B cell (primary cell): ENCODE results near the gene RASA3. TPM values are rescaled to one million over a fixed set of nuclear protein-coding genes. Genes with fewer than 3 reads are reported as not detected.

ENCODE experiments used
- ATAC-seq: fragments of 200-7000 bp; cut with Tn5 transposase; one replicate; pipeline ENCODE4 v1.10.0; 2021; ENCODE audit warnings: low read depth, mild to moderate bottlenecking, moderate number of reproducible peaks, moderate library complexity
- CTCF ChIA-PET: fragments of 350-600 bp; sonication (Branson Sonifier 250); formaldehyde crosslinking; loops from one replicate; lab custom pipeline; 2021; ENCODE audit warnings: antibody characterized with exemption, inconsistent platforms; lab: Charles Lee
- POLR2A ChIA-PET: fragments of 350-600 bp; sonication (Branson Sonifier 250); formaldehyde crosslinking; loops from one replicate; lab custom pipeline; 2021; ENCODE audit warnings: antibody characterized with exemption; lab: Charles Lee
- DNase-seq: peaks from one replicate; pipeline ENCODE4 v3.0.0; 2013
- H2AFZ ChIP-seq: 2 replicates; pipeline ENCODE4 v1.6.1; 2012; ENCODE audit warnings: mild to moderate bottlenecking, low read depth, low read length; ENCODE audit not compliant: insufficient read depth, poor library complexity, severe bottlenecking
- H3K27ac ChIP-seq, 2 donors: 1 replicate in 1 of 2; 2 replicates in 1 of 2; pipeline ENCODE4 v1.5.1; 2012 to 2013; ENCODE audit warnings: low read length in 2 of 2, mild to moderate bottlenecking in 2 of 2, moderate library complexity in 1 of 2
- H3K27me3 ChIP-seq, 4 experiments: fragments of 200-600 bp in 1 of 4; sonication (generic) in 1 of 4; replicated peaks in 1 of 4; 1 replicate in 2 of 4; 2 replicates in 2 of 4; pipeline versions ENCODE4 v1.6.1 to v1.7.0; 2013 to 2016; ENCODE audit warnings: low read length in 3 of 4, mild to moderate bottlenecking in 2 of 4, mixed read lengths in 1 of 4, moderate library complexity in 1 of 4; ENCODE audit not compliant: insufficient read depth in 4 of 4, control insufficient read depth in 3 of 4; ENCODE audit errors: control extremely low read depth in 1 of 4
- H3K36me3 ChIP-seq, 2 experiments: replicated peaks in 1 of 2; 1 replicate in 1 of 2; 2 replicates in 1 of 2; pipeline versions ENCODE4 v1.6.1 to v1.7.1; 2013; ENCODE audit warnings: low read length in 1 of 2; ENCODE audit not compliant: insufficient read depth in 2 of 2, control insufficient read depth in 1 of 2; ENCODE audit errors: control extremely low read depth in 1 of 2, extremely low read depth in 1 of 2
- H3K4me1 ChIP-seq, 2 donors: fragments of 200-600 bp in 1 of 2; sonication (generic) in 1 of 2; 1 replicate in 1 of 2; 2 replicates in 1 of 2; pipeline versions ENCODE4 v1.5.1 to v1.6.1; 2013 to 2017; ENCODE audit warnings: low read length in 2 of 2; ENCODE audit not compliant: control insufficient read depth in 2 of 2, insufficient read depth in 2 of 2
- H3K4me2 ChIP-seq: replicated peaks from 2 replicates; pipeline ENCODE3; 2012; ENCODE audit warnings: mild to moderate bottlenecking, low read depth, low read length; ENCODE audit not compliant: poor library complexity, severe bottlenecking
- H3K4me3 ChIP-seq, 5 experiments: fragments of 200-600 bp in 1 of 5; sonication (generic) in 1 of 5; 1 replicate in 3 of 5; 2 replicates in 2 of 5; pipeline versions ENCODE4 v1.5.1 to v1.7.0; 2011 to 2016; ENCODE audit warnings: low read length in 4 of 5, mild to moderate bottlenecking in 4 of 5, low read depth in 2 of 5, control low read depth in 1 of 5, moderate library complexity in 1 of 5; ENCODE audit not compliant: insufficient read depth in 1 of 5; ENCODE audit errors: control extremely low read depth in 1 of 5, extremely low read depth in 1 of 5
- H3K79me2 ChIP-seq: fragments of 200-600 bp; sonication (generic); one replicate; pipeline ENCODE4 v1.6.0; 2016; ENCODE audit warnings: low read length; ENCODE audit not compliant: control insufficient read depth, insufficient read depth
- H3K9ac ChIP-seq: fragments of 200-600 bp; sonication (generic); 2 replicates; pipeline ENCODE4 v1.6.1; 2017; ENCODE audit warnings: mild to moderate bottlenecking, low read length, moderate library complexity
- H3K9me3 ChIP-seq, 3 donors: one replicate each; pipeline versions ENCODE4 v1.6.1 to v1.7.1; 2013; ENCODE audit warnings: low read length in 2 of 3; ENCODE audit not compliant: control insufficient read depth in 2 of 3, insufficient read depth in 1 of 3; ENCODE audit errors: control extremely low read depth in 1 of 3
- H4K20me1 ChIP-seq: 2 replicates; pipeline ENCODE4 v1.6.0; 2012; ENCODE audit warnings: mild to moderate bottlenecking, low read length; ENCODE audit not compliant: insufficient read depth, control insufficient read depth, poor library complexity, severe bottlenecking
- H3K27ac Mint-ChIP-seq: one replicate; pipeline ENCODE4 v1.8.0; 2021; ENCODE audit warnings: mixed read lengths
- H3K27me3 Mint-ChIP-seq: one replicate; pipeline ENCODE4 v1.8.0; 2021; ENCODE audit warnings: mixed read lengths
- H3K4me1 Mint-ChIP-seq: one replicate; pipeline ENCODE4 v1.8.0; 2021; ENCODE audit warnings: mixed read lengths
- H3K4me3 Mint-ChIP-seq: one replicate; pipeline ENCODE4 v1.8.0; 2021; ENCODE audit warnings: mixed read lengths
- H3K9me3 Mint-ChIP-seq: one replicate; pipeline ENCODE4 v1.8.0; 2022; ENCODE audit warnings: mixed read lengths; ENCODE audit not compliant: insufficient read depth
- CTCF ChIP-seq: fragments of 200-600 bp; IDR thresholded peaks from one replicate; pipeline ENCODE4 v1.8.0; 2022; ENCODE audit warnings: antibody characterized with exemption, mild to moderate bottlenecking
- EZH2 ChIP-seq: IDR thresholded peaks from 2 replicates; pipeline ENCODE4 v1.6.1; 2012; ENCODE audit warnings: borderline replicate concordance, low read depth, mild to moderate bottlenecking, moderate library complexity, low read length; ENCODE audit not compliant: insufficient read depth, poor library complexity, severe bottlenecking
- WGBS: methylation state at CpG from one replicate; pipeline ENCODE4 v1.1.5; 2013; ENCODE audit warnings: missing lambda C conversion rate; ENCODE audit not compliant: insufficient coverage; 5-methylcytosine and 5-hydroxymethylcytosine counted together
- intact Hi-C: fragments of 100-400 bp; cut with micrococcal nuclease; formaldehyde crosslinking; loops from one replicate; pipeline ENCODE4 v1.10.0; 2022
- polyA plus RNA-seq: library from polyadenylated mRNA; depleted of rRNA; stranded (reverse); fragments of >200 nt; gene quantifications from 2 replicates; pipeline ENCODE4 v1.2.3, GENCODE V29; 2012
- total RNA-seq, 2 donors: library from RNA; stranded (reverse); fragments of 120-200 nt in 1 of 2; gene quantifications; 1 replicate in 1 of 2; 2 replicates in 1 of 2; pipeline versions ENCODE4 v1.2.3 to v1.2.4, GENCODE V29; 2013 to 2022

Gene RASA3
- total and polyA plus RNA-seq, 2 donors (not counting 1 experiment from before 2014, with no cell fraction given): 54.2 to 87.4 TPM

GRCh38 chr13:114019367-114019766 is 113.1 kb downstream of the RASA3 start:
- ChIA-PET CTCF (no interaction called here), POLR2A (no interaction called here)
- Histone ChIP-seq H3K27me3 (no peaks in the 10 kb centered on the region), H3K9ac (no peak overlapping the region), H3K4me1 (peaks cover 2 to 21% of the 10 kb centered on the region in 2 donors), H3K9me3 (peaks cover 0 to 4% (median 0%) of the 10 kb centered on the region in 3 donors), H3K4me2 (no peak overlapping the region), H3K36me3 (peaks cover 0 to 91% of the 10 kb centered on the region in 2 experiments), H3K79me2 (peaks cover 4% of the 10 kb centered on the region), H3K4me3 (no peak overlapping the region), H2AFZ (no peak overlapping the region), H3K27ac (no peak overlapping the region), H4K20me1 (peaks cover 44% of the 10 kb centered on the region)
- DNase-seq: peak; percentile 40
- TF ChIP-seq CTCF (no peak), EZH2 (no peak)
- Mint-ChIP-seq H3K27ac (no peak overlapping the region), H3K27me3 (no peaks in the 10 kb centered on the region), H3K4me1 (peaks cover 14% of the 10 kb centered on the region), H3K4me3 (no peak overlapping the region), H3K9me3 (no peaks in the 10 kb centered on the region)
- peak; percentile 47 for ATAC-seq
- intact Hi-C loops: no loop called here
- 89% methylated on average over 7 of the region's 13 CpGs for WGBS

GRCh38 chr13:114018461-114019055 is 113.9 kb downstream of the RASA3 start:
- Mint-ChIP-seq H3K27me3 (no peaks in the 10 kb centered on the region), H3K4me3 (no peak overlapping the region), H3K27ac (no peak overlapping the region), H3K9me3 (no peaks in the 10 kb centered on the region), H3K4me1 (peaks cover 7% of the 10 kb centered on the region)
- H3K27ac ChIP-seq: no peak overlapping the region
- 96% methylated on average over 18 of the region's 20 CpGs for WGBS
- TF ChIP-seq EZH2 (no peak), CTCF (no peak)
- no peak overlapping the region for H3K4me2 ChIP-seq
- H3K9me3 ChIP-seq: peaks cover 0 to 3% (median 0%) of the 10 kb centered on the region in 3 donors
- ChIA-PET POLR2A (no interaction called here), CTCF (no interaction called here)
- DNase-seq (no peak), ATAC-seq (no peak)
- H3K9ac ChIP-seq: no peak overlapping the region
- H3K36me3 ChIP-seq: peaks cover 0 to 90% of the 10 kb centered on the region in 2 experiments
- intact Hi-C loops: no loop called here
- no peak overlapping the region for H2AFZ ChIP-seq
- H3K27me3 ChIP-seq: no peaks in the 10 kb centered on the region
- H4K20me1 ChIP-seq: peaks cover 37% of the 10 kb centered on the region
- H3K4me3 ChIP-seq: no peak overlapping the region
- H3K4me1 ChIP-seq: peaks cover 0 to 16% of the 10 kb centered on the region in 2 donors
- peaks cover 4% of the 10 kb centered on the region for H3K79me2 ChIP-seq
